Skeletal muscle tissue (tissue), 4 donors: ENCODE measurements around the gene OTOP3. TPM values are rescaled to one million over a fixed set of nuclear protein-coding genes. Genes with fewer than 3 reads are reported as not detected.

Experiments used
- H3K27ac ChIP-seq: one replicate; pipeline ENCODE4 v1.7.0; 2013; ENCODE audit warnings: mild to moderate bottlenecking, low read depth, low read length, inconsistent platforms
- H3K27me3 ChIP-seq, 3 donors: one replicate each; pipeline ENCODE4 v1.7.0; 2013; ENCODE audit warnings: low read length in 3 of 3; ENCODE audit not compliant: control insufficient read depth in 3 of 3, insufficient read depth in 3 of 3
- H3K36me3 ChIP-seq, 3 donors: one replicate each; pipeline ENCODE4 v1.7.0; 2013; ENCODE audit warnings: low read length in 3 of 3; ENCODE audit not compliant: control insufficient read depth in 3 of 3, insufficient read depth in 3 of 3
- H3K4me1 ChIP-seq, 3 donors: one replicate each; pipeline ENCODE4 v1.7.0; 2013; ENCODE audit warnings: low read length in 3 of 3, mild to moderate bottlenecking in 3 of 3; ENCODE audit not compliant: control insufficient read depth in 3 of 3, insufficient read depth in 3 of 3
- H3K4me3 ChIP-seq, 3 donors: one replicate each; pipeline ENCODE4 v1.7.0; 2013; ENCODE audit warnings: low read length in 3 of 3
- H3K9ac ChIP-seq, 3 donors: one replicate each; pipeline ENCODE4 v1.7.0; 2013; ENCODE audit warnings: low read length in 3 of 3, mild to moderate bottlenecking in 3 of 3, moderate library complexity in 2 of 3, low read depth in 1 of 3
- H3K9me3 ChIP-seq, 3 donors: one replicate each; pipeline ENCODE4 v1.7.0; 2013; ENCODE audit warnings: low read length in 3 of 3; ENCODE audit not compliant: control insufficient read depth in 3 of 3
- total RNA-seq: library from RNA; depleted of rRNA; stranded (reverse); fragments of >200 nt; gene quantifications from one replicate; pipeline ENCODE4 v1.2.3, GENCODE V29; 2014
- donor health status: Osteomylitis.

The OTOP3 gene
- total RNA-seq, 1 donor from 2014 or later: not detected

DNA sequence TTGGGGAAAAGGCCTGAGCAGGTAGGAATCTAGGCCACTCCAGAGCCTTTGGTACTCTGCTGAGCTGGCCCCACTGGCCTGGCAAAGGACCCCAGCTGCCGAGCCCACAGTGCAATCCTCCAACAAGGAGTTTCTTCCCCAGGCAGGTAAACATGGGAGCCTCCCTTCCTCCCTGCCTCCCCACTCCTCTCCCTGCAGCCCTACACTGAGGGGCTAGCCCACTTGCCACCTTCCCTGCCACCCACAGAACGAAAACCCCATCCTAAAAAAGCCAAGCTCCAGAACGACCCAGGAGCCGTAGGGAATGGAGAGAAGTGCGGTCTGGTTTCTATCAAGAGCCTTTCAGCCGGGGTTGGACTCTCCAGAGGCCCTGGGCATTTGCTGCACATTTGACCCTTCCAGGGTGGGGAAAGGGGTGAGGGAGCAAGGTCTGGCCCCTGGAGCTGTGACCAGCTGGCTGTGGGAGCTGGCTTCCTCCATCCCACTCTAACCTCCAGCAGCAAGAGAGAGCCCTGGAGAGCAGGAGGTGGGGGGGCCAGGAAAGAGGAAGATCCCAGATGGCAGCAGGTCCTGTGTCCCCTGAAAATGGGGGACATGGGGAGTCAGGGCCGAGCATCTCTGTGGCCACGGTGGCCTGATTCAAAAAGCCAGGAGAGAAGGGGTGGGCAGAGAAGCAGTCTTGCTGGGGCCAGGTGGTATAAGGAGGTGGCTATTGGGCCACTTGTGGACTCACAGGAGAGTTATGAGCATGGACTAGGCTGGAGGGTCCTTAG, 35.6 kb downstream of the OTOP3 start:
- Histone ChIP-seq H3K4me1 (peaks cover 4 to 9% (median 7%) of the 10 kb centered on the region in 3 donors), H3K27ac (no peak overlapping the region), H3K4me3 (peak overlapping the region; percentile 51 to 54 (median 52)), H3K9me3 (no peaks in the 10 kb centered on the region), H3K27me3 (peaks cover 21 to 38% (median 38%) of the 10 kb centered on the region in 3 donors), H3K9ac (peak overlapping the region in 2 of 3 donors; percentile 21 to 54), H3K36me3 (no peaks in the 10 kb centered on the region)

DNA sequence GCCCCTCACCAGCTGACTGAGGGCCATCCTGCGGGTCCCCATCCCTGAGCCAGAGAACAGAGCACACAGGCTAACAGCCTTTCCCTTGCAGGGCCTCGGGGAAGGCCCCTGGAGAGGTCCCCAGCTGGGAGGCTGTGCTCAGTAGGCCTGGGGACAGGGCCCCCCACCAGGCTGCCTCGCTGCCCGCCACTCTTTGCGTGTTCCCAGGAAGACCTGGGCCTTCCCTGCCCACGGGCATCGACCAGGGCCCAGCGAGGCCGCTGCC, 36.1 kb downstream of the OTOP3 start:
- Histone ChIP-seq H3K4me3 (peak overlapping the region; percentile 43 to 54 (median 52)), H3K27ac (no peak overlapping the region), H3K9ac (peak overlapping the region in 2 of 3 donors; percentile 21 to 54), H3K36me3 (no peaks in the 10 kb centered on the region), H3K4me1 (peaks cover 4 to 9% (median 7%) of the 10 kb centered on the region in 3 donors), H3K27me3 (peaks cover 21 to 38% (median 38%) of the 10 kb centered on the region in 3 donors), H3K9me3 (no peaks in the 10 kb centered on the region)

DNA sequence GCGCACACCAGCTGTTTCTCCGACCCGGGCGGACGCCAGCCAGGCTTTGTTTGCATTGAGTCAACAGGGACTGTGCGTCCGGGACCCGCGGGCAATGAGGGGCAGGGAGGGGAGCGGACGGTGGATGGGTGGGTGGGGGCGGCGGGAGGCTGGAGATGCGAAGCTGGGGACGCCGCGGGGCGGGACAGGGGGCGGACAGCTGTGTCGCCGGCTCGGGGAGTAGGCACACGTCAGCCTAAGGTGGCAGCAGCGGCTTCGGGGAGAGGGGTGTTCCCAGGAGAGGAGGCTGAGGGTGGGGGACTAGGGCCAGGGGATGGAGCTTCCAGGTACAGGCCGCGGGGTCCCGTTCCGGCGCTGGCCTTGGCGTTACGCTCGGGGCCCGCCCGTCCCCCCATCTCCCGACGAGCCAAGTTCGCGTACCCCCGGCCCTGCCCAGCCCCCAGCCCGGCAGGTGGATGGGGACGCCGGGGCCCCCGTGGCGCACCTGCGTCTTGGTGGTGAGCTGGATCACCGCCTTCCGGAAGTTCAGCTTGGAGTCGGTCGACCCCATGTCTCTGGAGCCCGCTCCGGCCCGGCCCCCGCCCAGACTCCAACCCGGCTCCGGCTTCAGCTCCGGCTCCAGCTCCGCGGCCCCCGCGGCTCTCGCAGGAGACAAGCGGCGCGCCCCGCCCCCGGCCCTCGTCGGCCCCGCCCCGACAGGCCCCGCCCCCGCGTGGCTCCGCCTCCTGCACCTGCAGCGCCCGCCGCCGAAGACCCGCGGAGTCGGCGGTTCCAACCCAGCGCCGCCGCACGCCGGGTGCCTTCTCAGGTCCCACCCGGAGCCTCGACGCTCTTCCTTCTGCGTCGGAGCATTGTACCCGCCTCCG, 36.6 kb downstream of the OTOP3 start, which contains the start of gene HID1:
TSS of gene HID1 (minus strand) at position 653 of the 866 bp plus-strand sequence. CDS start at position 550, 103 bp downstream.
- Histone ChIP-seq H3K36me3 (no peaks in the 10 kb centered on the region), H3K4me3 (peak within 1 kb of the TSS; percentile 48 to 65 (median 52)), H3K4me1 (peaks cover 4 to 9% (median 7%) of the 10 kb centered on the region in 3 donors), H3K9me3 (no peaks in the 10 kb centered on the region), H3K9ac (peak within 1 kb of the TSS; percentile 21 to 54 (median 23)), H3K27me3 (peaks cover 21 to 38% (median 38%) of the 10 kb centered on the region in 3 donors), H3K27ac (no peak within 1 kb of the TSS)

DNA sequence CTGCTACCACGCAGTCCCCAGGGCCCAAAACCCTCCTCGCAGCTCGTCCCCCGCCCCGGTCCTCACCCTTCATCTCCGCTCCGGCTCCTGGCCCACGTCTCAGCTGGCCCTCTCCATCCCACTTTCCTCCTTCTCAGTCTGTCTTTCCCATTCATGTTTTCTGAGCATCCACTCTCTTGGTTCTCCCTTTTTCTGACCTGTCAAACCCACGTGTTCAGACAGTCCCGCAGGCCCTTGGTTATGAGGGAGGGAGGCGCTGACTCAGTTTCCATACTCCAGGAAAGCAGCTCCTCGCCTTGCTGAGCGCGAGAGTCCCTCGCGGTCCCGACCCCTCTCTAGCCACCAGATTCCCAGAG, 37.3 kb downstream of the OTOP3 start:
- H3K4me3 ChIP-seq: peak overlapping the region in 2 of 3 donors; percentile 45 to 48
- H3K9ac ChIP-seq: no peak overlapping the region
- no peaks in the 10 kb centered on the region for H3K36me3 ChIP-seq
- no peaks in the 10 kb centered on the region for H3K9me3 ChIP-seq
- no peak overlapping the region for H3K27ac ChIP-seq
- peaks cover 21 to 41% (median 38%) of the 10 kb centered on the region in 3 donors for H3K27me3 ChIP-seq
- H3K4me1 ChIP-seq: peaks cover 4 to 9% (median 7%) of the 10 kb centered on the region in 3 donors

DNA sequence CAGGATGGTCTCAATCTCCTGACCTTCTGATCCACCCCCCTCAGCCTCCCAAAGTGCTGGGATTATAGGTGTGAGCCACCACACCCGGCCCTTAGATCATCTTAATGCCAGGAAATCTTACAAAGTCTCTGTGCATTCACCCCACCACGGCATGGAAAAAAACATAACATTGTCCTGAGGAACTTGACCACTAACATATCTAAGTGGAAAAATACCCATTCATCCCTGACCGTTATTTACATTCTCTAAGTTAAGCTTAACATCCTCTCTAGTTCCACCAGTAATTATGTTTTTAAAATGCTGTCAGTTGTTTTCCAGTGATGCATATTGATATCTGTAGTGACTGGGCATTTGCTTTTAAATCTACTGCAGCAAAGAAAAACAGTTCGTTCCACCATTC, 40.2 kb downstream of the OTOP3 start:
- Histone ChIP-seq H3K9me3 (no peaks in the 10 kb centered on the region), H3K27me3 (peaks cover 17 to 35% (median 29%) of the 10 kb centered on the region in 3 donors), H3K4me1 (peaks cover 2 to 9% (median 5%) of the 10 kb centered on the region in 3 donors), H3K36me3 (no peaks in the 10 kb centered on the region), H3K4me3 (no peak overlapping the region), H3K9ac (no peak overlapping the region), H3K27ac (no peak overlapping the region)

DNA sequence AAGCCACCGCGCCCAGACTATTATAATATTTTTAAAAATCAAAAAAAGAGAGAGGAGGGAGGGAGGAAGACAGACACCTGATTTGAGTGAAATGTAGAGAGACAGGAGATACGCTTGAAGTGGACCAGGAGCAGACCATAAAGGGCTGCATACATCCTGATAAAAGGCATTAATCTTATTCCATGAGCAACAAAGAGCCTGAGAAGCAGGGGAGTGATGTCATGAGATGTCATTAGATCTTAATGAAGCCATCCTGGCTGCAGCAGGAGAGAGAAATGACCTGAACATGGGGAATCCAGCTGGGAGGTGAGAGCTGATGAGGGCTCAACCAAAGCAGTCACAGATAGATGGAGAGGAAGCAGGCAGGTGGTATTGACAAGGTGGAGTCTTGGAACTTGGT, 42.1 kb downstream of the OTOP3 start:
- Histone ChIP-seq H3K4me1 (peaks cover 15 to 18% (median 17%) of the 10 kb centered on the region in 3 donors), H3K4me3 (no peak overlapping the region), H3K27ac (no peak overlapping the region), H3K27me3 (peaks cover 8 to 41% (median 36%) of the 10 kb centered on the region in 3 donors), H3K9me3 (no peaks in the 10 kb centered on the region), H3K9ac (no peak overlapping the region), H3K36me3 (no peaks in the 10 kb centered on the region)

DNA sequence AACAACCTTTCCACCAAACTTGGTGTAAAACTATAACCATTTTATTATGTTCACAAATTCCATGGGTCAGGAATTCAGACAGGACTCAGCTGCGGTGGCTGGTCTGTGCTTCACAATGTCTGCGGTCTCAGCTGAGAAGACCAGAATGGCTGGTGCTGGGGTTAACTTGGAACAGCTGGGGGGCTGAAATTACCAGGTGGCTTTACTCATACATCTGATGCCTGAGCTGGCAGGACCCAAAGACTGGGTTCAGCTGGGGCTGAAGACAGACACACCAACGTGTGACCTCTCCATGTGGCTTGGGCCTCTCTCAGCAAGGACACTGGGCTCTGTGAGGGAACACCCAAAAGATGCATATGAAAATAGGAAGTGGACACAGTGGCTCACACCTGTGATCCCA, 42.5 kb downstream of the OTOP3 start:
- H3K4me3 ChIP-seq: no peak overlapping the region
- no peak overlapping the region for H3K27ac ChIP-seq
- H3K36me3 ChIP-seq: no peaks in the 10 kb centered on the region
- no peaks in the 10 kb centered on the region for H3K9me3 ChIP-seq
- peaks cover 15 to 16% (median 15%) of the 10 kb centered on the region in 3 donors for H3K4me1 ChIP-seq
- H3K9ac ChIP-seq: no peak overlapping the region
- H3K27me3 ChIP-seq: peaks cover 7 to 37% (median 32%) of the 10 kb centered on the region in 3 donors

DNA sequence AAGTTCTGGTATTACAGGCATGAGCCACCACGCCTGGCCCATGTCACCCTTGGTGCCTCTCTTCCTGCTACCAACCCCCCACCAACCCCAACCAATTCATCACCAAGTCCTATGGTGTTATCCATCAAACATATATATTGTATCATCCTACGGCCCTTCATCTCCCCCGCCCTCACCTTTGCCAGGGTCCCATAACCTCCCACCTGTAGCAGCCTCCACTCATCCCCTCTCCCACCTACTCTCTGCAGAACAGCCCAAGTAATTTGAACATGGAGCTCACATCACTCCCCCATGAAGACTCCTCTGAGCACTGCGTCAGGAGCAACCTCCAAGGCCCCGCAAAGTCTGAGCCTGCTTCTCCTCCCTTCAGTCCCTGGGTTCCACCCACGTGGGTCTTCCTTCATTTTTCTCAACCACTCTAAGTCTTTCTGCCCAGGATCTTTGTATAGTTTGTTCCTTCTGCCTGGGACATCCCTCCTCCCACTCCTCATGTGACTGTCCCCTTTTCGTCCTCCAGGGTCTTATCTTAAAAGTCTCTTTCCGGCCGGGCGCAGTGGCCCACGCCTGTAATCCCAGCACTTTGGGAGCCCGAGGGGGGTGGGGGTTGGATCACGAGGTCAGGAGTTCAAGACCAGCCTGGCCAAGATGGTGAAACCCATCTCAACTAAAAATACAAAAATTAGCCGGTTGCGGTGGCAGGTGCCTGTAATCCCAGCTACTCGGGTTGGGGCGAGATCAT, 43.9 kb downstream of the OTOP3 start:
- no peak overlapping the region for H3K4me3 ChIP-seq
- no peak overlapping the region for H3K27ac ChIP-seq
- H3K9me3 ChIP-seq: no peaks in the 10 kb centered on the region
- H3K27me3 ChIP-seq: peaks cover under 1 to 28% (median 20%) of the 10 kb centered on the region in 3 donors
- no peak overlapping the region for H3K9ac ChIP-seq
- H3K4me1 ChIP-seq: peaks cover 15 to 16% (median 15%) of the 10 kb centered on the region in 3 donors
- no peaks in the 10 kb centered on the region for H3K36me3 ChIP-seq

DNA sequence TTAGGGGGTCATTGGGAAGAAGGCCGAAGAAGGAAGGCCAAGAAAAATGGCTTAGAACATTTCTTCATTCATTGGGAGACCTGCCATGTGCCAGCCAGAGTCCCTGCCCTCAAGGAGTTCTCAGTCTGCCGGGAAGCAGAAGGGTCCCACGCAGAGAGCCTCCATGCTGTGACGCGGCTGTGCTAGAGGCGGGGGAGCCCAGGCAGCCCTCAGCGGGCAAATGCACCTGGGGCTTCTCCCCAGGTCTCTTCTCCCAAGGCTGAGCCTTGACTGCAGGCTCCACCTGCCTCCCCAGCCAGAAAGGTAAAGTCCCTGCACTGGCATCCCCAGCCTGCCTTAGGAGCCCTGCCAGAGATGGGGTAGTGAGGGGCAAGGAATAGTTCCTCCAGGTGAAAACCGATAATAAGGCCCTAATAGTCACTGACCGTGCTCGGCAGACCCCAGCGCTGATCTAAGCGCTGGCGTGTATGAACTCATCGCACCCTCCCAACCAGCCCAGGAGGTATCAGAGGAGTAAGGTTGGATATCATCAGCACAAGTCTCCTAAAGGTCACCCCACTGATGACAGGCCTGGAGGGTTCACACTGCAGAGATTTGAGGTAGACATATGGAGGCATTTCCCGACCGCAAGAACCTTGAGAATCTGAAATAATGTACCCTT, 45.8 kb downstream of the OTOP3 start:
- Histone ChIP-seq H3K36me3 (no peaks in the 10 kb centered on the region), H3K9ac (peak overlapping the region; percentile 64 to 79 (median 74)), H3K4me1 (peaks cover 15 to 16% (median 15%) of the 10 kb centered on the region in 3 donors), H3K9me3 (no peaks in the 10 kb centered on the region), H3K4me3 (peak overlapping the region; percentile 65 to 81 (median 81)), H3K27ac (peak overlapping the region; percentile 66), H3K27me3 (peaks cover 0 to 29% (median 22%) of the 10 kb centered on the region in 3 donors)
